HFFc6 (cell line): Measurements from ENCODE around the gene ADCY4. TPM values are rescaled to one million over a fixed set of nuclear protein-coding genes. Genes with fewer than 3 reads are reported as not detected.

Experiments used
- DNase-seq: peaks from one replicate; pipeline ENCODE4 v3.0.0-alpha.2; 2018
- H3K27ac Mint-ChIP-seq: 2 replicates; pipeline ENCODE4 v1.8.0; 2020; ENCODE audit warnings: mild to moderate bottlenecking, mixed read lengths
- H3K27me3 Mint-ChIP-seq: 2 replicates; pipeline ENCODE4 v1.8.0; 2021; ENCODE audit warnings: mild to moderate bottlenecking, moderate library complexity, mixed read lengths; ENCODE audit not compliant: insufficient read depth
- H3K36me3 Mint-ChIP-seq: 2 replicates; pipeline ENCODE4 v1.8.0; 2021; ENCODE audit warnings: low read depth, mixed read lengths
- H3K4me1 Mint-ChIP-seq: 2 replicates; pipeline ENCODE4 v1.8.0; 2020; ENCODE audit warnings: low read depth, mixed read lengths
- H3K4me3 Mint-ChIP-seq: 2 replicates; pipeline ENCODE4 v1.8.0; 2020; ENCODE audit warnings: mild to moderate bottlenecking, moderate library complexity, mixed read lengths
- H3K9me3 Mint-ChIP-seq: 2 replicates; pipeline ENCODE4 v1.8.0; 2020; ENCODE audit warnings: mild to moderate bottlenecking, mixed read lengths
- CTCF ChIP-seq: fragments of 200-600 bp; sonication (generic); IDR thresholded peaks from 2 replicates; pipeline ENCODE4 v1.5.0; 2021; ENCODE audit warnings: antibody characterized with exemption, mild to moderate bottlenecking
- total RNA-seq, 6 experiments: library from RNA; stranded (reverse); fragmentation: NEBNext Ultra II Directional; extraction: Animal tissue kit (Norgen Biotek cat#: 25700); gene quantifications; 2 replicates in 1 of 6; 3 replicates in 5 of 6; pipeline ENCODE4 v1.2.3, GENCODE V29; 2021

The ADCY4 gene
- total RNA-seq, 6 experiments from 2014 or later, result 0.25 to 0.41 (median 0.34) TPM; not detected in 3

- DNase-seq, result no peak
- H3K9me3 Mint-ChIP-seq, result no peaks in the 10 kb centered on the region
- H3K4me3 Mint-ChIP-seq, result peak overlapping the region; percentile 90
- H3K27me3 Mint-ChIP-seq, result peaks cover 5% of the 10 kb centered on the region
- peak overlapping the region; percentile 80 for H3K27ac Mint-ChIP-seq
- H3K4me1 Mint-ChIP-seq, result peaks cover 34% of the 10 kb centered on the region
- TF ChIP-seq CTCF, result no peak
- 0 out of 2 replicates have a peak, but pooled peaks cover 4% of the 10 kb centered on the region for H3K36me3 Mint-ChIP-seq
These were observed 63.0 kb downstream of the ADCY4 start for GRCh38 chr14:24271834-24272263.

GRCh38 chr14:24271134-24271833 lies 63.6 kb downstream of the ADCY4 start, which contains the start of gene RABGGTA:
RABGGTA (minus strand) TSS chr14:24271597; CDS start chr14:24271115, 482 bp downstream.
- Mint-ChIP-seq H3K9me3 (no peaks in the 10 kb centered on the region), H3K27ac (peak within 1 kb of the TSS; percentile 95), H3K36me3 (0 out of 2 replicates have a peak, but pooled peaks cover 4% of the 10 kb centered on the region), H3K4me3 (peak within 1 kb of the TSS; percentile 90), H3K4me1 (peaks cover 34% of the 10 kb centered on the region), H3K27me3 (peaks cover 5% of the 10 kb centered on the region)
- DNase-seq, result peak; percentile 75
- TF ChIP-seq CTCF, result peak; percentile 80

- peak overlapping the region; percentile 95 for H3K27ac Mint-ChIP-seq
- H3K27me3 Mint-ChIP-seq, result peaks cover 5% of the 10 kb centered on the region
- 0 out of 2 replicates have a peak, but pooled peaks cover 4% of the 10 kb centered on the region for H3K36me3 Mint-ChIP-seq
- H3K4me3 Mint-ChIP-seq, result peak overlapping the region; percentile 90
- no peak for TF ChIP-seq CTCF
- DNase-seq, result no peak
- no peaks in the 10 kb centered on the region for H3K9me3 Mint-ChIP-seq
- H3K4me1 Mint-ChIP-seq, result peaks cover 34% of the 10 kb centered on the region
These were observed 64.2 kb downstream of the ADCY4 start for GRCh38 chr14:24270537-24271133.

- Mint-ChIP-seq H3K36me3 (0 out of 2 replicates have a peak, but pooled peaks cover 4% of the 10 kb centered on the region), H3K9me3 (no peaks in the 10 kb centered on the region), H3K4me3 (peak overlapping the region; percentile 90), H3K27me3 (peaks cover 5% of the 10 kb centered on the region), H3K4me1 (peaks cover 34% of the 10 kb centered on the region), H3K27ac (no peak overlapping the region)
- no peak for TF ChIP-seq CTCF
- no peak for DNase-seq
These were observed 64.8 kb downstream of the ADCY4 start for GRCh38 chr14:24269910-24270536.

- H3K4me1 Mint-ChIP-seq, result peaks cover 33% of the 10 kb centered on the region
- no peaks in the 10 kb centered on the region for H3K9me3 Mint-ChIP-seq
- peaks cover 5% of the 10 kb centered on the region for H3K27me3 Mint-ChIP-seq
- TF ChIP-seq CTCF, result no peak
- no peak overlapping the region for H3K4me3 Mint-ChIP-seq
- H3K27ac Mint-ChIP-seq, result no peak overlapping the region
- DNase-seq, result no peak
- H3K36me3 Mint-ChIP-seq, result 0 out of 2 replicates have a peak, but pooled peaks cover 4% of the 10 kb centered on the region
These were observed 65.5 kb downstream of the ADCY4 start for GRCh38 chr14:24269368-24269767.

Other genes with a start within 250 kb of the ADCY4 start
- 10 to 100 TPM; 19.9 to 27.6 (median 24.0) TPM for gene PCK2, start 240.8 kb downstream of the ADCY4 start, total RNA-seq
- 10 to 100 TPM; 28.1 to 36.3 (median 32.1) TPM for gene DCAF11, start 220.3 kb downstream of the ADCY4 start, total RNA-seq
- gene NRL, start 220.1 kb downstream of the ADCY4 start, total RNA-seq, result under 1 TPM; 0.26 to 0.85 (median 0.49) TPM
- gene FITM1, start 204.4 kb downstream of the ADCY4 start, total RNA-seq, result not detected
- 100 to 1,000 TPM in 4 of 6 experiments, 10 to 100 TPM in 2; 88.4 to 120 (median 113) TPM for gene PSME1, start 198.9 kb downstream of the ADCY4 start, total RNA-seq
- gene EMC9, start 193.5 kb downstream of the ADCY4 start, total RNA-seq, result 10 to 100 TPM; 13.2 to 17.0 (median 15.3) TPM
- gene PSME2, start 188.5 kb downstream of the ADCY4 start, total RNA-seq, result 100 to 1,000 TPM; 108 to 143 (median 136) TPM
- 10 to 100 TPM; 38.5 to 53.6 (median 47.2) TPM for gene RNF31, start 187.6 kb downstream of the ADCY4 start, total RNA-seq
- gene IRF9, start 173.8 kb downstream of the ADCY4 start, total RNA-seq, result 10 to 100 TPM; 23.6 to 38.8 (median 32.3) TPM
- gene REC8, start 163.0 kb downstream of the ADCY4 start, total RNA-seq, result 1 to 10 TPM; 2.9 to 3.9 (median 3.2) TPM
- 10 to 100 TPM; 70.4 to 85.2 (median 79.4) TPM for gene IPO4, start 146.3 kb downstream of the ADCY4 start, total RNA-seq
- 10 to 100 TPM; 68.1 to 80.4 (median 71.0) TPM for gene TM9SF1, start 139.6 kb downstream of the ADCY4 start, total RNA-seq
- under 1 TPM in 2 of 6 experiments, not detected in 4; 0.16 to 0.45 TPM for gene TSSK4, start 129.4 kb downstream of the ADCY4 start, total RNA-seq
- 10 to 100 TPM; 32.4 to 41.1 (median 38.8) TPM for gene CHMP4A, start 121.6 kb downstream of the ADCY4 start, total RNA-seq
- 10 to 100 TPM in 5 of 6 experiments, 1 to 10 TPM in 1; 9.8 to 14.4 (median 12.3) TPM for gene MDP1, start 119.0 kb downstream of the ADCY4 start, total RNA-seq
- 100 to 1,000 TPM; 309 to 401 (median 372) TPM for gene NEDD8, start 102.7 kb downstream of the ADCY4 start, total RNA-seq
- gene GMPR2, start 102.1 kb downstream of the ADCY4 start, total RNA-seq, result 10 to 100 TPM; 70.6 to 76.7 (median 73.6) TPM
- gene TINF2, start 92.4 kb downstream of the ADCY4 start, total RNA-seq, result 10 to 100 TPM; 54.2 to 73.4 (median 67.5) TPM
- gene TGM1, start 71.9 kb downstream of the ADCY4 start, total RNA-seq, result 1 to 10 TPM in 5 of 6 experiments, under 1 TPM in 1; 0.97 to 2.9 (median 1.3) TPM
- 10 to 100 TPM; 25.4 to 31.4 (median 27.3) TPM for gene RABGGTA, start 63.5 kb downstream of the ADCY4 start, total RNA-seq
- 10 to 100 TPM; 32.9 to 42.2 (median 39.1) TPM for gene DHRS1, start 35.3 kb downstream of the ADCY4 start, total RNA-seq
- 10 to 100 TPM; 25.4 to 31.1 (median 28.1) TPM for gene NOP9, start 35.2 kb downstream of the ADCY4 start, total RNA-seq
- under 1 TPM in 5 of 6 experiments, not detected in 1; 0.17 to 0.40 (median 0.20) TPM for gene CIDEB, start 27.1 kb downstream of the ADCY4 start, total RNA-seq
- gene LTB4R2, start 24.9 kb downstream of the ADCY4 start, total RNA-seq, result 1 to 10 TPM; 2.2 to 3.0 (median 2.3) TPM
- gene LTB4R, start 23.6 kb downstream of the ADCY4 start, total RNA-seq, result 1 to 10 TPM; 1.5 to 2.9 (median 1.9) TPM
- not detected for gene RIPK3, start 4.9 kb upstream of the ADCY4 start, total RNA-seq
- 10 to 100 TPM; 73.4 to 81.9 (median 77.2) TPM for gene NFATC4, start 33.1 kb upstream of the ADCY4 start, total RNA-seq
- gene NYNRIN, start 63.9 kb upstream of the ADCY4 start, total RNA-seq, result 1 to 10 TPM; 3.9 to 6.3 (median 4.1) TPM
- gene CBLN3, start 94.6 kb upstream of the ADCY4 start, total RNA-seq, result 1 to 10 TPM; 3.3 to 5.0 (median 3.9) TPM
- gene KHNYN, start 94.9 kb upstream of the ADCY4 start, total RNA-seq, result 10 to 100 TPM; 25.4 to 29.2 (median 28.0) TPM
- gene SDR39U1, start 107.7 kb upstream of the ADCY4 start, total RNA-seq, result 10 to 100 TPM; 29.6 to 35.7 (median 31.6) TPM
- gene CMA1, start 173.2 kb upstream of the ADCY4 start, total RNA-seq, result not detected
- gene CTSG, start 241.2 kb upstream of the ADCY4 start, total RNA-seq, result not detected